Inflammatory macrophage treated with lipopolysaccharide for 1 hour (primary cell): Measurements from ENCODE around the gene VEZT.
"Not testable (repeated sequence)": the region's sequence is repeated elsewhere in the genome, so short reads cannot be mapped to it uniquely, and the experiment has no call there.

Experiments
- DNase-seq, 2 donors: peaks; one replicate each; pipeline ENCODE4 v3.0.0-alpha.2; 2020 to 2022

Gene VEZT

GRCh38 chr12:95321516-95322246 lies 104.1 kb downstream of the VEZT start:
- DNase-seq = no peak

GRCh38 chr12:95322326-95322725 lies 104.7 kb downstream of the VEZT start:
- no peak for DNase-seq

- DNase-seq = no peak
Measured at GRCh38 chr12:95323212-95323611, 105.6 kb downstream of the VEZT start.

GRCh38 chr12:95324246-95324645 lies 106.6 kb downstream of the VEZT start:
- DNase-seq = not testable (repeated sequence)

GRCh38 chr12:95325501-95325900 lies 107.9 kb downstream of the VEZT start:
- no peak for DNase-seq

- no peak for DNase-seq
Measured at GRCh38 chr12:95326445-95326844, 108.8 kb downstream of the VEZT start.

- DNase-seq = no peak
Measured at GRCh38 chr12:95326855-95327254, 109.2 kb downstream of the VEZT start.

GRCh38 chr12:95328708-95329107 lies 111.1 kb downstream of the VEZT start:
- no peak for DNase-seq

GRCh38 chr12:95335948-95336347 lies 118.3 kb downstream of the VEZT start:
- DNase-seq = no peak

GRCh38 chr12:95336387-95337067 lies 118.9 kb downstream of the VEZT start:
- no peak for DNase-seq

- no peak for DNase-seq
Measured at GRCh38 chr12:95337146-95337545, 119.5 kb downstream of the VEZT start.

- DNase-seq = no peak
Measured at GRCh38 chr12:95339086-95339788, 121.6 kb downstream of the VEZT start.

- DNase-seq = no peak
Measured at GRCh38 chr12:95342008-95342407, 124.4 kb downstream of the VEZT start.

GRCh38 chr12:95343461-95344230 lies 126.0 kb downstream of the VEZT start:
- DNase-seq = no peak

GRCh38 chr12:95349291-95349690 lies 131.7 kb downstream of the VEZT start:
- no peak for DNase-seq

GRCh38 chr12:95351748-95352147 lies 134.1 kb downstream of the VEZT start:
- no peak for DNase-seq
